Activated CD4-positive, alpha-beta T cell treated with anti-CD3 and anti-CD28 coated beads for 4 hours (primary cell): ENCODE measurements around the gene AGR3.

Experiments used
- DNase-seq, 2 donors: peaks; one replicate each; pipeline ENCODE4 v3.0.0-alpha.2; 2020

The AGR3 gene

GRCh38 chr7:16881844-16882243 lies at the start of gene AGR3:
Gene AGR3, minus strand, starts transcription at chr7:16881983. Its CDS starts 3,365 bp downstream, at chr7:16878618.
- no peak for DNase-seq

- no peak for DNase-seq
Measured at GRCh38 chr7:16930946-16931345, 49.2 kb upstream of the AGR3 start.

- DNase-seq, result no peak
Measured at GRCh38 chr7:16929146-16929762, 47.5 kb upstream of the AGR3 start.

GRCh38 chr7:16926861-16927260 lies 45.1 kb upstream of the AGR3 start:
- no peak for DNase-seq

- no peak for DNase-seq
Measured at GRCh38 chr7:16926283-16926682, 44.5 kb upstream of the AGR3 start.

GRCh38 chr7:16925609-16926008 lies 43.8 kb upstream of the AGR3 start:
- DNase-seq, result no peak

- no peak for DNase-seq
Measured at GRCh38 chr7:16923019-16923418, 41.2 kb upstream of the AGR3 start.

GRCh38 chr7:16921644-16922257 lies 40.0 kb upstream of the AGR3 start:
- no peak for DNase-seq

GRCh38 chr7:16921151-16921550 lies 39.4 kb upstream of the AGR3 start:
- DNase-seq, result no peak

- no peak for DNase-seq
Measured at GRCh38 chr7:16919440-16919839, 37.7 kb upstream of the AGR3 start.

- peak in 1 of 2 donors; percentile 15 for DNase-seq
Measured at GRCh38 chr7:16918288-16918895, 36.6 kb upstream of the AGR3 start.

- DNase-seq, result no peak
Measured at GRCh38 chr7:16916738-16917137, 35.0 kb upstream of the AGR3 start.

GRCh38 chr7:16916105-16916639 lies 34.4 kb upstream of the AGR3 start:
- DNase-seq, result no peak

- DNase-seq, result no peak
Measured at GRCh38 chr7:16915405-16915804, 33.6 kb upstream of the AGR3 start.

GRCh38 chr7:16914771-16915170 lies 33.0 kb upstream of the AGR3 start:
- DNase-seq, result no peak

- no peak for DNase-seq
Measured at GRCh38 chr7:16913643-16914042, 31.9 kb upstream of the AGR3 start.

GRCh38 chr7:16912540-16912939 lies 30.8 kb upstream of the AGR3 start:
- DNase-seq, result no peak

GRCh38 chr7:16908561-16908960 lies 26.8 kb upstream of the AGR3 start:
- no peak for DNase-seq

GRCh38 chr7:16905300-16906044 lies 23.7 kb upstream of the AGR3 start:
- DNase-seq, result no peak

GRCh38 chr7:16904076-16904475 lies 22.3 kb upstream of the AGR3 start:
- DNase-seq, result no peak

- DNase-seq, result no peak
Measured at GRCh38 chr7:16900209-16900768, 18.5 kb upstream of the AGR3 start.

GRCh38 chr7:16891874-16892643 lies 10.3 kb upstream of the AGR3 start:
- no peak for DNase-seq
